GM12873 (cell line): ENCODE measurements around the gene TPRG1L.

ENCODE experiments used
- CTCF ChIP-seq: IDR thresholded peaks from 2 replicates; pipeline ENCODE4 v1.5.1; 2012; ENCODE audit warnings: low read depth, mild to moderate bottlenecking, moderate library complexity, low read length, control low read depth; ENCODE audit not compliant: insufficient read depth; ENCODE audit errors: missing control alignments

Gene TPRG1L

GRCh38 chr1:3652548-3653285 lies 27.9 kb downstream of the TPRG1L start:
- TF ChIP-seq CTCF: no peak

DNA sequence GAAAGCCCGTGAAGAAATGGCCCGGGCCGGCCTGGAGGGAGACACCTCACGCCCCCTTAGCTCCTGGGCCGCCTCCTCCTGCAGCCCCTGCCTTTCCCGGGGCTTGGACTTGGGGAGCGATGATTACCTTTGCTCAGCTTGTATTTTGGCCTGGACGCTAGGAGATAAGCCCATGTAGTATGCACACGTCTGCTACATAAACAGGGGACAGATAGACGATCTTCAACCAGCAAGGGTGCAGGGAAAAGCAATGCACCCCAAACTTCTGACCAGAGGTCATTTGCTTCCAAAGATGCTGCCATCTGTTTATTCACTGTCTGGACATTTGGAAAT lies 28.4 kb downstream of the TPRG1L start:
- TF ChIP-seq CTCF: no peak

DNA sequence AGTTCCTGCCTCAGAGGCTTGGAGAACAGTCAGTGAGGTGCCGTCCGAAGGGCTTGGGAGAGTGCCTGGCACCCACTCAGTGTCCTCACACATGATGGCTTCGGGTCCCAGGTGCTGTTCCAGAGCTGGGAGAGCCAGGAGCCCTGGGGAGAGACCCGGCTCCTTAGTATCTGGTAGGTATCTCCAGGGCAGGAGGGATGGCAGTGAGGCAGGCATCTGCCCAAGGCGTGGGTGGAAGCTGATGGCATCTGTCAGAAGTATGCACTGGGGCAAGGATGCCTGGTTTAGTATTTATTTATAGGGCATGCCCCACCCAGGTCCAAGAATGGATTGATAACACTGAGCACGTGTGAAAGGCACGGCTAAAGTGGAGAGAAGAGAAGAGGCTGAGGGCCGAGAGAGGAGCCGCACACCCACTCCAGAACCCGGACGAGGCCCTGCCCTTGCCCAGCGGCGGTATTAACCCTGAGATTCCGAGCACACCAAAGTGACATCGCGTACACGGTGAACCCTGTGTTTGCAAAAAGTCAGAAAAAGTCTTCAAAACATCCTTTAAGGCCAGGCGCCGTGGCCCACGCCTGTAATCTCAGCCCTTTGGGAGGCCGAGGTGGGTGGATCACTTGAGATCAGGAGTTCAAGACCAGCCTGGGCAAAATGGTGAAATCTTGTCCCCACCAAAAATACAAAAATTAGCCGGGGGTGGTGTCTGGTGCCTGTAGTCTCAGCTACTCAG lies 29.9 kb downstream of the TPRG1L start:
- TF ChIP-seq CTCF: no peak

- TF ChIP-seq CTCF: no peak
Measured at GRCh38 chr1:3656450-3657095, 31.8 kb downstream of the TPRG1L start.

- no peak for TF ChIP-seq CTCF
Measured at GRCh38 chr1:3657096-3657475, 32.3 kb downstream of the TPRG1L start.

GRCh38 chr1:3657578-3658230 lies 32.9 kb downstream of the TPRG1L start:
- no peak for TF ChIP-seq CTCF

DNA sequence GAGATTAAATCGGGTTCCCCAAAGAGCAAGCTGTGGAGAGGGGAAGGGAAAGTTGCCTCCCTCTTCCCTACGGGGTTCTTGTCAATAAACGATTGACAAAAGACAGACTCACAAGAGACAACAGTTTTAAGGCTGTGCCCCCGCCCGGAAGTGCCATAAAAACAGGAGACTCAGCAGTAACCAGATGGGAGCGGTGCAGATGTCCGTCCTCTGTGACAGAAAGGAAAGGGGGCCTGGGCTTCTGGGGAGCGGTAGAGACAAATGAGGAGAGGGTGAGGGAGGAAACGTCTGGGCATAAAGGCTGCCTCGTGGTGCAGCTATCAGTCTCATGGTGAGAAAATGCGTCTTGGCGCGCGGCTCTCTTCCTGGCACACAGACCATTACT lies 33.4 kb downstream of the TPRG1L start:
- no peak for TF ChIP-seq CTCF
